K562 (cell line): ENCODE measurements around the gene COX5A. TPM values are rescaled to one million over a fixed set of nuclear protein-coding genes. Genes with fewer than 3 reads are reported as not detected.

Source experiments
- BACH1 ChIP-seq: fragments of 200-800 bp; sonication (Bioruptor generic); IDR thresholded peaks from 2 replicates; pipeline ENCODE4 v1.6.1; 2016; ENCODE audit warnings: missing genetic modification characterization, missing compliant biosample characterization
- CTCFL ChIP-seq: IDR thresholded peaks from 2 replicates; pipeline ENCODE4 v1.6.1; 2011; ENCODE audit warnings: borderline replicate concordance, low read depth, mild to moderate bottlenecking, moderate library complexity, low read length; ENCODE audit not compliant: insufficient read depth, poor library complexity, severe bottlenecking
- FOXK1 ChIP-seq: sonication (generic); formaldehyde crosslinking; IDR thresholded peaks from 2 replicates; pipeline ENCODE4 v1.8.0; 2022; ENCODE audit warnings: missing genetic modification reagents, mild to moderate bottlenecking, borderline replicate concordance
- FOXM1 ChIP-seq, 2 experiments: fragments of 450-650 bp in 1 of 2; sonication (generic) in 1 of 2; formaldehyde crosslinking in 1 of 2; IDR thresholded peaks; 2 replicates each; pipeline versions ENCODE4 v1.6.1 to v1.9.0; 2017 to 2022; ENCODE audit warnings: low read depth in 2 of 2, mild to moderate bottlenecking in 2 of 2, missing genetic modification reagents in 1 of 2, moderate library complexity in 1 of 2
- HDGF ChIP-seq: fragments of 450-650 bp; IDR thresholded peaks from 2 replicates; pipeline ENCODE4 v1.6.1; 2016
- HNRNPK ChIP-seq: fragments of 200-400 bp; formaldehyde crosslinking; IDR thresholded peaks from one replicate; pipeline ENCODE4 v1.6.1; 2018; ENCODE audit warnings: mild to moderate bottlenecking, low read depth, low read length; ENCODE audit not compliant: poor library complexity, severe bottlenecking
- KLF13 ChIP-seq: fragments of 450-650 bp; IDR thresholded peaks from 2 replicates; pipeline ENCODE4 v1.6.1; 2016; ENCODE audit warnings: missing genetic modification characterization, low read depth, mild to moderate bottlenecking, missing compliant biosample characterization, moderate library complexity, borderline replicate concordance
- NCOR1 ChIP-seq: fragments of 450-650 bp; IDR thresholded peaks from 2 replicates; pipeline ENCODE4 v1.6.1; 2016; ENCODE audit warnings: mild to moderate bottlenecking, moderate library complexity
- SIN3A ChIP-seq, 2 experiments: fragments of 150-350 bp in 1 of 2; IDR thresholded peaks; 2 replicates each; pipeline ENCODE4 v1.6.1; 2011 to 2016; ENCODE audit warnings: borderline replicate concordance in 2 of 2, low read depth in 2 of 2, low read length in 2 of 2, mild to moderate bottlenecking in 2 of 2, moderate library complexity in 2 of 2; ENCODE audit not compliant: control insufficient read depth in 1 of 2
- SMARCA4 ChIP-seq: fragments of 450-650 bp; IDR thresholded peaks from 2 replicates; pipeline ENCODE4 v1.6.1; 2016
- SNIP1 ChIP-seq: fragments of 450-650 bp; IDR thresholded peaks from 2 replicates; pipeline ENCODE4 v1.7.1; 2017; ENCODE audit warnings: low read depth, mild to moderate bottlenecking
- STAT6 ChIP-seq: sonication (generic); formaldehyde crosslinking; IDR thresholded peaks from 2 replicates; pipeline ENCODE4 v1.8.1; 2023; ENCODE audit warnings: mild to moderate bottlenecking, missing genetic modification reagents
- THAP12 ChIP-seq: fragments of 250-450 bp; sonication (Bioruptor Pico); IDR thresholded peaks from 2 replicates; pipeline ENCODE4 v1.9.0; 2021; ENCODE audit warnings: mild to moderate bottlenecking, inconsistent platforms
- TOE1 ChIP-seq, 2 experiments: fragments of 450-650 bp in 1 of 2; sonication (generic) in 1 of 2; formaldehyde crosslinking in 1 of 2; IDR thresholded peaks; 2 replicates each; pipeline versions ENCODE4 v1.7.1 to v1.8.0; 2016 to 2022; ENCODE audit warnings: borderline replicate concordance in 2 of 2, mild to moderate bottlenecking in 2 of 2, antibody characterized with exemption in 1 of 2, inconsistent platforms in 1 of 2, low read depth in 1 of 2, missing genetic modification reagents in 1 of 2, moderate library complexity in 1 of 2
- ZC3H8 ChIP-seq: fragments of 450-650 bp; IDR thresholded peaks from 2 replicates; pipeline ENCODE4 v1.6.1; 2017
- ZNF384 ChIP-seq: IDR thresholded peaks from 2 replicates; pipeline ENCODE4 v1.6.1; 2012; ENCODE audit warnings: low read depth, low read length, improper control_type of control experiment
- polyA plus RNA-seq, 8 experiments: library from polyadenylated mRNA; depleted of rRNA in 4 of 8; stranded (reverse) in 5 of 8; unstranded in 3 of 8; fragments of >200 nt; fragmentation: Nextera tagmentation in 2 of 8; fragmentation: Illumina TruSeq in 1 of 8; extraction: Ambion mirVana in 2 of 8; extraction: Trizol in 1 of 8; gene quantifications; 2 replicates each; pipeline versions ENCODE4 v1.2.1 to v1.2.3, GENCODE V29; 2011 to 2014; ENCODE audit warnings: inconsistent platforms in 1 of 8, missing spikeins in 1 of 8
- total RNA-seq, 7 experiments: library from RNA; depleted of rRNA in 6 of 7; stranded (reverse); fragments of >200 nt in 6 of 7; fragmentation: Illumina TruSeq in 2 of 7; extraction: Trizol in 2 of 7; gene quantifications; 2 replicates each; pipeline versions ENCODE4 v1.2.1 to v1.2.3, GENCODE V29; 2011 to 2021; ENCODE audit warnings: low replicate concordance in 1 of 7

Gene COX5A
- total and polyA plus RNA-seq, 9 of the 15 experiments (the other 6 are each of a cell fraction or from before 2014, with no cell fraction given), result 86.8 to 553 (median 371) TPM

GRCh38 chr15:74937590-74938371 lies at the start of gene COX5A (continued):
- TF ChIP-seq STAT6 (CRISPR knock-in tag) (no peak), TOE1 (IDR thresholded peaks at IDR 0.05; ENCODE audit: borderline replicate concordance) (peak; percentile 87), TOE1 (CRISPR knock-in tag; IDR thresholded peaks at IDR 0.05; ENCODE audit: borderline replicate concordance, low read depth) (peak; percentile 81; the same call in 1 of the 2 replicates), SMARCA4 (no peak), FOXK1 (CRISPR knock-in tag) (no peak), THAP12 (0 out of 2 replicates have a peak, but pooled peaks have one; percentile 8), HDGF (no peak), HNRNPK (no peak), BACH1 (tag) (no peak), NCOR1 (peak; percentile 20; the same call in 1 of the 2 replicates), CTCFL (no peak), ZC3H8 (no peak), KLF13 (tag) (no peak), ZNF384 (0 out of 2 replicates have a peak, but pooled peaks have one; percentile 9), FOXM1 (IDR thresholded peaks at IDR 0.05; ENCODE audit: low read depth) (no peak), FOXM1 (CRISPR knock-in tag; IDR thresholded peaks at IDR 0.05; ENCODE audit: low read depth) (peak; percentile 90; the same call in 1 of the 2 replicates), SIN3A (IDR thresholded peaks at IDR 0.05; ENCODE audit: borderline replicate concordance in 2 of 2, control insufficient read depth in 1 of 2, low read depth in 2 of 2, low read length in 2 of 2) (peak; percentile 48 to 85; a peak in 2 of 4 replicates), SNIP1 (no peak)
